ENCODE data around the gene PPM1G.

DNA sequence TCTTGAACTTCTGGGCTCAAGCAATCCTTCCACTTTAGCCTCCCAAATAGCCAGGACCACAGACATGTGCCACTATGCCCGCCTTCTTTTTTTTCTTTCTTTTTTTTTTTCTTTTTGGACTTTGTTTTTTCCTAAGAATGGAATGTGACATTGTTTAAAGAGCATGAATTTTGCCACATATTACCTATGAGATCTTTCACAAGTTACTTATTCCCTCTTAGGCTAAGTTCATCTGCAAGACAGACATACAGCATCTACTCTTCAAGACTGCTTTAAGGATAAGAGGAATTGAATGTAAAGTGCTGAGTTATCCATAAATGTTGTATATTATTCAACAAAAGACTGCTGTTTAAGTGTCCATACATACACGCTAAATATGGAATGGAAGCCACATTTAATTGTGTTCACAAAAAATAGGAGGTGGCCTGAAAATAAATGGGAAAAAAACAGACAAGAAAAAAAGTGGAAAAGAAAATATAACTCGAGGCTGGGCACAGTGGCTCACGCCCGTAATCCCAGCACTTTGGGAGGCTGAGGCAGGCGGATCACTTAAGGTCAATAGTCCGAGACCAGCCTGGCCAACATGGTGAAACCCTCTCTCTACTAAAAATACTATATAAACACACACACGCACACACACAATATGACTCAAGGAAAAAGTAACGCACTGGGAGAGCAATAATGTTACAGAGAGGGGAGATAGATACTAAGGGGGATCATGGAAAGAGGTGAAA lies 3.2 kb upstream of the PPM1G start:
- TF ChIP-seq CTCF (IDR thresholded peaks at IDR 0.05; ENCODE audit: borderline replicate concordance, extremely low read depth, low read length, poor library complexity, severe bottlenecking) (no peak), EZH2 (IDR thresholded peaks at IDR 0.05; ENCODE audit: borderline replicate concordance, low read depth, low read length, severe bottlenecking) (no peak)

Measured in DND-41 (cell line).